HG03045 (cell line): ENCODE data around the gene IFT81.

Source experiments
- ATAC-seq: cut with Tn5 transposase; IDR thresholded peaks from one replicate; pipeline ENCODE4 v1.9.1; 2021; ENCODE audit warnings: mild to moderate bottlenecking, moderate library complexity; ENCODE audit not compliant: unreplicated experiment

Gene IFT81

GRCh38 chr12:110156766-110157165, 32.6 kb downstream of the IFT81 start:
- no peak for ATAC-seq

GRCh38 chr12:110157539-110157938, 33.4 kb downstream of the IFT81 start:
- no peak for ATAC-seq

- ATAC-seq = no peak
Observed at GRCh38 chr12:110159671-110160245, 35.6 kb downstream of the IFT81 start.

GRCh38 chr12:110165540-110166159, 41.5 kb downstream of the IFT81 start:
- no peak for ATAC-seq

- ATAC-seq = no peak
Observed at GRCh38 chr12:110168732-110169455, 44.7 kb downstream of the IFT81 start.

- ATAC-seq = no peak
Observed at GRCh38 chr12:110170535-110171185, 46.5 kb downstream of the IFT81 start.

GRCh38 chr12:110171186-110171538, 47.0 kb downstream of the IFT81 start:
- ATAC-seq = no peak

- ATAC-seq = no peak
Observed at GRCh38 chr12:110171636-110172035, 47.5 kb downstream of the IFT81 start.

- ATAC-seq = no peak
Observed at GRCh38 chr12:110174373-110174996, 50.3 kb downstream of the IFT81 start.

GRCh38 chr12:110175201-110175600, 51.0 kb downstream of the IFT81 start:
- ATAC-seq = no peak

- no peak for ATAC-seq
Observed at GRCh38 chr12:110176745-110177144, 52.6 kb downstream of the IFT81 start.

- ATAC-seq = no peak
Observed at GRCh38 chr12:110179291-110179690, 55.1 kb downstream of the IFT81 start.

- no peak for ATAC-seq
Observed at GRCh38 chr12:110180591-110181005, 56.4 kb downstream of the IFT81 start.

- ATAC-seq = no peak
Observed at GRCh38 chr12:110182281-110182680, 58.1 kb downstream of the IFT81 start.

GRCh38 chr12:110183386-110183785, 59.2 kb downstream of the IFT81 start:
- ATAC-seq = no peak

GRCh38 chr12:110185626-110186025, 61.5 kb downstream of the IFT81 start:
- no peak for ATAC-seq

GRCh38 chr12:110186059-110186458, 61.9 kb downstream of the IFT81 start:
- ATAC-seq = no peak

GRCh38 chr12:110193196-110193595, 69.0 kb downstream of the IFT81 start:
- no peak for ATAC-seq

- no peak for ATAC-seq
Observed at GRCh38 chr12:110197003-110197402, 72.8 kb downstream of the IFT81 start.

GRCh38 chr12:110198386-110198785, 74.2 kb downstream of the IFT81 start:
- no peak for ATAC-seq

- no peak for ATAC-seq
Observed at GRCh38 chr12:110199339-110200123, 75.4 kb downstream of the IFT81 start.
